GDM1 (cell line): Measurements from ENCODE around the gene EPN2.

Experiments used
- DNase-seq: peaks from one replicate; lab custom pipeline; 2025; lab: John Stamatoyannopoulos, UW

The EPN2 gene

GRCh38 chr17:19331134-19331533 lies 94.0 kb downstream of the EPN2 start:
- DNase-seq, result no peak

- no peak for DNase-seq
Measured at GRCh38 chr17:19331543-19332245, 94.5 kb downstream of the EPN2 start.

- no peak for DNase-seq
Measured at GRCh38 chr17:19332371-19333131, 95.4 kb downstream of the EPN2 start.

GRCh38 chr17:19333132-19333440 lies 95.9 kb downstream of the EPN2 start:
- no peak for DNase-seq

- DNase-seq, result no peak
Measured at GRCh38 chr17:19333736-19334290, 96.6 kb downstream of the EPN2 start.

GRCh38 chr17:19334331-19334730 lies 97.2 kb downstream of the EPN2 start:
- no peak for DNase-seq

GRCh38 chr17:19335951-19336631 lies 98.9 kb downstream of the EPN2 start:
- no peak for DNase-seq

- no peak for DNase-seq
Measured at GRCh38 chr17:19336938-19337711, 100.0 kb downstream of the EPN2 start.

- no peak for DNase-seq
Measured at GRCh38 chr17:19337712-19338023, 100.5 kb downstream of the EPN2 start.

GRCh38 chr17:19338031-19338990 lies 101.1 kb downstream of the EPN2 start:
- DNase-seq, result no peak

- no peak for DNase-seq
Measured at GRCh38 chr17:19339341-19339815, 102.2 kb downstream of the EPN2 start.

GRCh38 chr17:19341211-19341631 lies 104.1 kb downstream of the EPN2 start:
- no peak for DNase-seq

GRCh38 chr17:19341641-19342610 lies 104.8 kb downstream of the EPN2 start:
- DNase-seq, result no peak

- no peak for DNase-seq
Measured at GRCh38 chr17:19342611-19343255, 105.6 kb downstream of the EPN2 start.

- no peak for DNase-seq
Measured at GRCh38 chr17:19343256-19343630, 106.1 kb downstream of the EPN2 start.

GRCh38 chr17:19343671-19344151 lies 106.5 kb downstream of the EPN2 start:
- DNase-seq, result no peak

GRCh38 chr17:19344311-19345066 lies 107.3 kb downstream of the EPN2 start:
- no peak for DNase-seq

GRCh38 chr17:19345067-19345460 lies 107.9 kb downstream of the EPN2 start:
- DNase-seq, result no peak
